ENCODE measurements around the gene ELP4.

DNA sequence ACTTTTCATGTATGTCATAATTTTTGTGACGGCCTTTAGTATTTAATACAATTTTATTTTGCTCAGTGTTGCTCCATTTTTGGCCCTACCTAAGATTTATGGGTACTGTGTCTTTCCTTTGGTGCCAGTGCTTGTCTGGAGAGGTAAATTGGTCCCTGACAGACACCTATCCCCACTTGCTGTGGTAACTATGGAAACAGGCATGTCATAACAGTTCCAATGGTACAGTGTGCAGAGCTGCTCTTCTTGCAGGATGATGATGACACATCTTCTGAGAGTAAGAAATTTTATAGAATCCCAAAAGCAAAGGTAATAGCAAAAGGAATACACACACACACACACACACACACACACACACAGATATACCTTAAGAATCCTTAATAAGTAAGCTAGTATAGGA, 118.5 kb downstream of the ELP4 start:
- TF ChIP-seq, protein P1, sequence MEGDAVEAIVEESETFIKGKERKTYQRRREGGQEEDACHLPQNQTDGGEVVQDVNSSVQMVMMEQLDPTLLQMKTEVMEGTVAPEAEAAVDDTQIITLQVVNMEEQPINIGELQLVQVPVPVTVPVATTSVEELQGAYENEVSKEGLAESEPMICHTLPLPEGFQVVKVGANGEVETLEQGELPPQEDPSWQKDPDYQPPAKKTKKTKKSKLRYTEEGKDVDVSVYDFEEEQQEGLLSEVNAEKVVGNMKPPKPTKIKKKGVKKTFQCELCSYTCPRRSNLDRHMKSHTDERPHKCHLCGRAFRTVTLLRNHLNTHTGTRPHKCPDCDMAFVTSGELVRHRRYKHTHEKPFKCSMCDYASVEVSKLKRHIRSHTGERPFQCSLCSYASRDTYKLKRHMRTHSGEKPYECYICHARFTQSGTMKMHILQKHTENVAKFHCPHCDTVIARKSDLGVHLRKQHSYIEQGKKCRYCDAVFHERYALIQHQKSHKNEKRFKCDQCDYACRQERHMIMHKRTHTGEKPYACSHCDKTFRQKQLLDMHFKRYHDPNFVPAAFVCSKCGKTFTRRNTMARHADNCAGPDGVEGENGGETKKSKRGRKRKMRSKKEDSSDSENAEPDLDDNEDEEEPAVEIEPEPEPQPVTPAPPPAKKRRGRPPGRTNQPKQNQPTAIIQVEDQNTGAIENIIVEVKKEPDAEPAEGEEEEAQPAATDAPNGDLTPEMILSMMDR (IDR thresholded peaks at IDR 0.05): no peak
- no peak for TF ChIP-seq EP300 (IDR thresholded peaks at IDR 0.05)
